GM12892 (cell line): ENCODE data around the gene ZFR.

ENCODE experiments used
- POLR2A ChIP-seq: IDR thresholded peaks from 2 replicates; pipeline ENCODE4 v1.6.1; 2011; ENCODE audit warnings: low read depth, low read length, control low read depth
- POLR2AphosphoS5 ChIP-seq: IDR thresholded peaks from 2 replicates; pipeline ENCODE4 v1.6.1; 2011; ENCODE audit warnings: low read depth, low read length, control low read depth

GRCh38 chr5:32332966-32333365, 111.6 kb downstream of the ZFR start:
- no peak for TF ChIP-seq POLR2A
- TF ChIP-seq POLR2AphosphoS5 = no peak
